ENCODE measurements around the gene RAB6A. TPM values are rescaled to one million over a fixed set of nuclear protein-coding genes. Genes with fewer than 3 reads are reported as not detected.
"Not testable (repeated sequence)": the region's sequence is repeated elsewhere in the genome, so short reads cannot be mapped to it uniquely, and the experiment has no call there.

The RAB6A gene
- total RNA-seq, 1 donor from 2014 or later: 356 TPM

- no peak for DNase-seq
These were observed 1.9 kb upstream of the RAB6A start for GRCh38 chr11:73762732-73763131.

- DNase-seq: no peak
These were observed 600 bp upstream of the RAB6A start for GRCh38 chr11:73761403-73761945.

- DNase-seq: no peak
These were observed 667 bp downstream of the RAB6A start for GRCh38 chr11:73760135-73760678.

- DNase-seq: no peak
These were observed 1.2 kb downstream of the RAB6A start for GRCh38 chr11:73759610-73760134.

GRCh38 chr11:73758451-73758850, 2.4 kb downstream of the RAB6A start:
- DNase-seq: no peak

- no peak for DNase-seq
These were observed 3.3 kb downstream of the RAB6A start for GRCh38 chr11:73757598-73757997.

GRCh38 chr11:73755670-73756069, 5.2 kb downstream of the RAB6A start:
- DNase-seq: no peak

GRCh38 chr11:73753938-73754337, 6.9 kb downstream of the RAB6A start:
- no peak for DNase-seq

GRCh38 chr11:73752903-73753302, 8.0 kb downstream of the RAB6A start:
- DNase-seq: no peak

- DNase-seq: no peak
These were observed 8.5 kb downstream of the RAB6A start for GRCh38 chr11:73752216-73752867.

- DNase-seq: not testable (repeated sequence)
These were observed 10.0 kb downstream of the RAB6A start for GRCh38 chr11:73750862-73751261.

- no peak for DNase-seq
These were observed 10.6 kb downstream of the RAB6A start for GRCh38 chr11:73750228-73750627.

GRCh38 chr11:73749118-73749517, 11.8 kb downstream of the RAB6A start:
- DNase-seq: no peak

- DNase-seq: no peak
These were observed 12.6 kb downstream of the RAB6A start for GRCh38 chr11:73748300-73748699.

- DNase-seq: no peak
These were observed 13.1 kb downstream of the RAB6A start for GRCh38 chr11:73747762-73748161.

GRCh38 chr11:73746701-73747100, 14.2 kb downstream of the RAB6A start:
- no peak for DNase-seq

GRCh38 chr11:73743045-73743444, 17.8 kb downstream of the RAB6A start:
- DNase-seq: no peak

GRCh38 chr11:73735959-73736358, 24.9 kb downstream of the RAB6A start:
- DNase-seq: not testable (repeated sequence)

- no peak for DNase-seq
These were observed 25.9 kb downstream of the RAB6A start for GRCh38 chr11:73734993-73735392.

- DNase-seq: not testable (repeated sequence)
These were observed 26.9 kb downstream of the RAB6A start for GRCh38 chr11:73734011-73734410.

- DNase-seq: not testable (repeated sequence)
These were observed 27.9 kb downstream of the RAB6A start for GRCh38 chr11:73732936-73733335.

- no peak for DNase-seq
These were observed 31.2 kb downstream of the RAB6A start for GRCh38 chr11:73729594-73730206.

- no peak for DNase-seq
These were observed 32.9 kb downstream of the RAB6A start for GRCh38 chr11:73728000-73728399.

All from occipital lobe (tissue), 2 donors.